ENCODE data around the gene MAML3.

GRCh38 chr4:140066031-140066930 is 87.7 kb downstream of the MAML3 start:
- TF ChIP-seq CTCF (IDR thresholded peaks at IDR 0.05) (no peak), POLR2A (IDR thresholded peaks at IDR 0.05) (no peak)

All from suprapubic skin (tissue), 3 donors.